HG02852 (cell line): Measurements from ENCODE around the gene TFPI.
A peak's percentile ranks its signal among the peaks of the same experiment; 100 is the strongest.

Source experiments
- ATAC-seq: cut with Tn5 transposase; IDR thresholded peaks from one replicate; pipeline ENCODE4 v1.9.1; 2021; ENCODE audit warnings: mild to moderate bottlenecking, moderate library complexity; ENCODE audit not compliant: unreplicated experiment

The TFPI gene

GRCh38 chr2:187506416-187506815 lies 47.8 kb downstream of the TFPI start:
- no peak for ATAC-seq

- ATAC-seq, result no peak
Observed at GRCh38 chr2:187505065-187505672, 49.1 kb downstream of the TFPI start.

GRCh38 chr2:187504312-187504921 lies 49.8 kb downstream of the TFPI start:
- ATAC-seq, result no peak

- ATAC-seq, result no peak
Observed at GRCh38 chr2:187503700-187504099, 50.5 kb downstream of the TFPI start.

- ATAC-seq, result no peak
Observed at GRCh38 chr2:187502467-187502866, 51.8 kb downstream of the TFPI start.

GRCh38 chr2:187500585-187501359 lies 53.5 kb downstream of the TFPI start:
- ATAC-seq, result no peak

- ATAC-seq, result peak; percentile 95
Observed at GRCh38 chr2:187499941-187500532, 54.2 kb downstream of the TFPI start.

- no peak for ATAC-seq
Observed at GRCh38 chr2:187497858-187498463, 56.3 kb downstream of the TFPI start.

GRCh38 chr2:187497140-187497539 lies 57.1 kb downstream of the TFPI start:
- no peak for ATAC-seq

- no peak for ATAC-seq
Observed at GRCh38 chr2:187495324-187495723, 58.9 kb downstream of the TFPI start.

GRCh38 chr2:187493877-187494568 lies 60.2 kb downstream of the TFPI start:
- ATAC-seq, result no peak

- no peak for ATAC-seq
Observed at GRCh38 chr2:187493180-187493579, 61.1 kb downstream of the TFPI start.

- ATAC-seq, result no peak
Observed at GRCh38 chr2:187486241-187486640, 68.0 kb downstream of the TFPI start.

GRCh38 chr2:187485523-187485922 lies 68.7 kb downstream of the TFPI start:
- ATAC-seq, result no peak

- no peak for ATAC-seq
Observed at GRCh38 chr2:187483537-187483936, 70.7 kb downstream of the TFPI start.

- peak; percentile 84 for ATAC-seq
Observed at GRCh38 chr2:187482796-187483195, 71.4 kb downstream of the TFPI start.

- ATAC-seq, result no peak
Observed at GRCh38 chr2:187481543-187481942, 72.7 kb downstream of the TFPI start.

- ATAC-seq, result no peak
Observed at GRCh38 chr2:187478719-187479118, 75.5 kb downstream of the TFPI start.

GRCh38 chr2:187477051-187477450 lies 77.2 kb downstream of the TFPI start:
- ATAC-seq, result no peak

GRCh38 chr2:187475499-187476248 lies 78.6 kb downstream of the TFPI start:
- peak; percentile 90 for ATAC-seq
